CD8-positive, alpha-beta memory T cell (primary cell): ENCODE results near the gene XKR7. TPM values are rescaled to one million over a fixed set of nuclear protein-coding genes. Genes with fewer than 3 reads are reported as not detected.

Source experiments
- CTCF ChIA-PET: fragments of 350-600 bp; sonication (Branson Sonifier 250); formaldehyde crosslinking; loops from one replicate; lab custom pipeline; 2021; ENCODE audit warnings: antibody characterized with exemption; lab: Charles Lee
- POLR2A ChIA-PET: fragments of 350-600 bp; sonication (Branson Sonifier 250); formaldehyde crosslinking; loops from one replicate; lab custom pipeline; 2021; ENCODE audit warnings: antibody characterized with exemption; lab: Charles Lee
- DNase-seq, 5 donors: peaks; one replicate each; pipeline versions ENCODE4 v3.0.0 to v3.0.0-alpha.2; 2020 to 2022; ENCODE audit warnings: mixed read lengths in 1 of 5
- H3K27ac ChIP-seq: one replicate; pipeline ENCODE4 v1.7.0; 2013; ENCODE audit warnings: low read depth, mild to moderate bottlenecking, low read length, moderate library complexity
- H3K27me3 ChIP-seq: 2 replicates; pipeline ENCODE4 v1.7.0; 2013; ENCODE audit warnings: low read length, mild to moderate bottlenecking; ENCODE audit not compliant: insufficient read depth, poor library complexity, severe bottlenecking
- H3K36me3 ChIP-seq: 2 replicates; pipeline ENCODE4 v1.7.0; 2013; ENCODE audit warnings: mild to moderate bottlenecking, low read length, moderate library complexity; ENCODE audit not compliant: insufficient read depth
- H3K4me1 ChIP-seq: 2 replicates; pipeline ENCODE4 v1.7.0; 2013; ENCODE audit warnings: mild to moderate bottlenecking, low read length, moderate library complexity; ENCODE audit not compliant: insufficient read depth
- H3K4me3 ChIP-seq: 2 replicates; pipeline ENCODE4 v1.7.0; 2013; ENCODE audit warnings: mild to moderate bottlenecking, low read length
- H3K9me3 ChIP-seq: 2 replicates; pipeline ENCODE4 v1.7.0; 2013; ENCODE audit warnings: mild to moderate bottlenecking, low read length
- H3K27ac Mint-ChIP-seq, 8 donors: one replicate each; pipeline ENCODE4 v1.8.0; 2020 to 2021; ENCODE audit warnings: mixed read lengths in 8 of 8, mild to moderate bottlenecking in 6 of 8, inconsistent platforms in 3 of 8, moderate library complexity in 3 of 8
- H3K27me3 Mint-ChIP-seq, 2 donors: one replicate each; pipeline ENCODE4 v1.8.0; 2020 to 2021; ENCODE audit warnings: mixed read lengths in 2 of 2, mild to moderate bottlenecking in 1 of 2, moderate library complexity in 1 of 2
- H3K36me3 Mint-ChIP-seq, 3 donors: one replicate each; pipeline ENCODE4 v1.8.0; 2020 to 2021; ENCODE audit warnings: mixed read lengths in 3 of 3, inconsistent platforms in 1 of 3, mild to moderate bottlenecking in 1 of 3
- H3K4me1 Mint-ChIP-seq, 3 donors: one replicate each; pipeline ENCODE4 v1.8.0; 2020 to 2021; ENCODE audit warnings: mixed read lengths in 3 of 3, inconsistent platforms in 1 of 3, mild to moderate bottlenecking in 1 of 3
- H3K4me3 Mint-ChIP-seq, 7 donors: one replicate each; pipeline ENCODE4 v1.8.0; 2020 to 2021; ENCODE audit warnings: mixed read lengths in 7 of 7, mild to moderate bottlenecking in 6 of 7, moderate library complexity in 4 of 7, inconsistent platforms in 2 of 7
- H3K9me3 Mint-ChIP-seq, 5 donors: one replicate each; pipeline ENCODE4 v1.8.0; 2020 to 2022; ENCODE audit warnings: mixed read lengths in 5 of 5, mild to moderate bottlenecking in 3 of 5, moderate library complexity in 2 of 5, inconsistent platforms in 1 of 5
- polyA plus RNA-seq: library from polyadenylated mRNA; unstranded; fragments of 300-500 nt; fragmentation: Illumina TruSeq; gene quantifications from one replicate; pipeline ENCODE4 v1.2.3, GENCODE V29; 2021
- total RNA-seq, 2 experiments: library from RNA; stranded (reverse); gene quantifications; one replicate each; pipeline ENCODE4 v1.2.3, GENCODE V29; 2021

Gene XKR7
- total and polyA plus RNA-seq, 3 experiments from 2014 or later: 0.02 TPM; not detected in 2

GRCh38 chr20:31934491-31934890 lies 33.5 kb upstream of the XKR7 start:
- no peaks in the 10 kb centered on the region for H3K36me3 ChIP-seq
- DNase-seq: no peak
- no peak overlapping the region for H3K4me3 ChIP-seq
- H3K27ac ChIP-seq: no peak overlapping the region
- H3K36me3 Mint-ChIP-seq: no peaks in the 10 kb centered on the region
- H3K27ac Mint-ChIP-seq: no peak overlapping the region
- ChIA-PET POLR2A (no interaction called here), CTCF (no interaction called here)
- no peaks in the 10 kb centered on the region for H3K9me3 ChIP-seq
- H3K4me1 ChIP-seq: no peaks in the 10 kb centered on the region
- H3K4me1 Mint-ChIP-seq: no peaks in the 10 kb centered on the region
- H3K27me3 Mint-ChIP-seq: peaks cover 0 to 4% of the 10 kb centered on the region in 2 donors
- no peaks in the 10 kb centered on the region for H3K27me3 ChIP-seq
- H3K4me3 Mint-ChIP-seq: no peak overlapping the region
- no peaks in the 10 kb centered on the region for H3K9me3 Mint-ChIP-seq

- H3K9me3 ChIP-seq: no peaks in the 10 kb centered on the region
- no peak overlapping the region for H3K4me3 ChIP-seq
- H3K4me1 ChIP-seq: no peaks in the 10 kb centered on the region
- H3K36me3 ChIP-seq: no peaks in the 10 kb centered on the region
- Mint-ChIP-seq H3K27ac (no peak overlapping the region), H3K4me1 (no peaks in the 10 kb centered on the region), H3K4me3 (no peak overlapping the region), H3K27me3 (peaks cover 0 to 4% of the 10 kb centered on the region in 2 donors), H3K36me3 (peaks cover 0 to 1% (median 0%) of the 10 kb centered on the region in 3 donors), H3K9me3 (no peaks in the 10 kb centered on the region)
- H3K27ac ChIP-seq: no peak overlapping the region
- no peak for DNase-seq
- no peaks in the 10 kb centered on the region for H3K27me3 ChIP-seq
- CTCF ChIA-PET: interaction anchor here (1.4 kb wide), 1 partner anchor 15 kb away, joined by 3 read pairs; no protein-coding TSS in a partner anchor
- POLR2A ChIA-PET: no interaction called here
These were observed 32.8 kb upstream of the XKR7 start for GRCh38 chr20:31934968-31935764.

- Histone ChIP-seq H3K27me3 (no peaks in the 10 kb centered on the region), H3K4me1 (no peaks in the 10 kb centered on the region), H3K36me3 (no peaks in the 10 kb centered on the region), H3K9me3 (no peaks in the 10 kb centered on the region), H3K27ac (no peak overlapping the region), H3K4me3 (no peak overlapping the region)
- no peak for DNase-seq
- H3K36me3 Mint-ChIP-seq: peaks cover 0 to 8% (median 0%) of the 10 kb centered on the region in 3 donors
- peaks cover 0 to 3% of the 10 kb centered on the region in 2 donors for H3K27me3 Mint-ChIP-seq
- H3K4me1 Mint-ChIP-seq: no peaks in the 10 kb centered on the region
- no peak overlapping the region for H3K27ac Mint-ChIP-seq
- H3K9me3 Mint-ChIP-seq: no peaks in the 10 kb centered on the region
- ChIA-PET CTCF (interaction anchor here (1.4 kb wide), 1 partner anchor 17 kb away, joined by 3 read pairs; no protein-coding TSS in a partner anchor), POLR2A (no interaction called here)
- no peak overlapping the region for H3K4me3 Mint-ChIP-seq
These were observed 31.5 kb upstream of the XKR7 start for GRCh38 chr20:31936420-31936819.

GRCh38 chr20:31937820-31938219 lies 30.1 kb upstream of the XKR7 start:
- POLR2A ChIA-PET: no interaction called here
- Mint-ChIP-seq H3K27me3 (peaks cover 0 to 4% of the 10 kb centered on the region in 2 donors), H3K27ac (no peak overlapping the region), H3K4me3 (no peak overlapping the region), H3K9me3 (no peaks in the 10 kb centered on the region), H3K36me3 (peaks cover 0 to 21% (median 2%) of the 10 kb centered on the region in 3 donors), H3K4me1 (no peaks in the 10 kb centered on the region)
- H3K9me3 ChIP-seq: no peaks in the 10 kb centered on the region
- CTCF ChIA-PET: interaction anchor here (1.1 kb wide), 1 partner anchor 14 kb away, joined by 3 read pairs; the partner anchor contains the start of gene PDRG1
- H3K4me1 ChIP-seq: no peaks in the 10 kb centered on the region
- H3K36me3 ChIP-seq: peaks cover 6% of the 10 kb centered on the region
- no peak overlapping the region for H3K27ac ChIP-seq
- no peak for DNase-seq
- H3K27me3 ChIP-seq: no peaks in the 10 kb centered on the region
- H3K4me3 ChIP-seq: no peak overlapping the region

DNA sequence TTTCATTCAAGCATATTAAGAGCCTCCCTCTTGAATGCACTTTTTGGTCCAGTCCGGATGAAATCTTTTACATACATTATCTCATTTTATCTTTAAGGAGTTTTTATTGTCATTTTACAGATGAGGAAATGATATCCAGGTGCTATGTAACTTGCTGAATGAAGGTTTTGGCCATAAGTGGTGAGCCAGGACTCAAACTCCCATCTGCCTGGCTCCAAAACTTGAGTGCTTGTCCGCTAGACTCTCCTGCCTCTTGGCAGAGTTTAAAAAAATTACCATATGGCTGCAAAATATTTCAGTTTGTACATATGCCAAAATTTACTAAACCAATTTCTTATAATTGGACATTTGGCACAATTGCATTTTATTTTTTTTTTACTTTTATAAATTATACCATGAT lies 28.3 kb upstream of the XKR7 start:
- H3K4me1 ChIP-seq: no peaks in the 10 kb centered on the region
- peaks cover 9% of the 10 kb centered on the region for H3K36me3 ChIP-seq
- H3K4me3 ChIP-seq: no peak overlapping the region
- no peaks in the 10 kb centered on the region for H3K9me3 Mint-ChIP-seq
- DNase-seq: no peak
- peaks cover 0 to 2% of the 10 kb centered on the region in 2 donors for H3K27me3 Mint-ChIP-seq
- no peak overlapping the region for H3K27ac ChIP-seq
- H3K4me1 Mint-ChIP-seq: no peaks in the 10 kb centered on the region
- H3K27ac Mint-ChIP-seq: peak overlapping the region in 1 of 8 donors; percentile 50
- H3K4me3 Mint-ChIP-seq: no peak overlapping the region
- ChIA-PET CTCF (no interaction called here), POLR2A (no interaction called here)
- H3K27me3 ChIP-seq: no peaks in the 10 kb centered on the region
- H3K9me3 ChIP-seq: no peaks in the 10 kb centered on the region
- H3K36me3 Mint-ChIP-seq: peaks cover 0 to 39% (median 7%) of the 10 kb centered on the region in 3 donors

DNA sequence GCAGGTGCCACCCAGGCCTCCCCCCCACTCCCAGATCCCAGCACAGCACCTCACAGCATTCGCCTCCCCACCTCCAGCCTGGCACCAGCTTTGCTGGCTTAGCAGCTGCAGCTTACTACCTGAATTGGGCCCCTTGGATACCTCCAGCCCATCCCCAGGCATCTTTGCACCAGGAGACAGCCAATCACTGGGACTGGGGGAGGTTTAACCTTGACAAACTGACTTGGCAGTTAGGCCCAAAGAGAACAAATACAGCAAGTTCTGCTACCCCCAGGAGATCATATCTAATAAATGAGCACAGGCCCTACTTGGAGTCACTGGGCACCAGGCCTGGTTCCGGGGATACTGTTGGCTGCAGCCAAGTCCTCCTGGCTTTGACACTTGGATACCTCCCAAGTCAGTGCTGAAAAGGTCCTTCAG lies 24.9 kb upstream of the XKR7 start:
- ChIA-PET POLR2A (no interaction called here), CTCF (interaction anchor here (1.2 kb wide), 1 partner anchor 10 kb away, joined by 3 read pairs; no protein-coding TSS in a partner anchor)
- Histone ChIP-seq H3K4me3 (no peak overlapping the region), H3K27ac (no peak overlapping the region), H3K9me3 (no peaks in the 10 kb centered on the region), H3K27me3 (no peaks in the 10 kb centered on the region), H3K36me3 (peaks cover 36% of the 10 kb centered on the region), H3K4me1 (no peaks in the 10 kb centered on the region)
- no peaks in the 10 kb centered on the region for H3K4me1 Mint-ChIP-seq
- H3K9me3 Mint-ChIP-seq: no peaks in the 10 kb centered on the region
- no peak for DNase-seq
- H3K4me3 Mint-ChIP-seq: no peak overlapping the region
- H3K36me3 Mint-ChIP-seq: peaks cover 3 to 73% (median 16%) of the 10 kb centered on the region in 3 donors
- H3K27ac Mint-ChIP-seq: no peak overlapping the region
- peaks cover 0 to 2% of the 10 kb centered on the region in 2 donors for H3K27me3 Mint-ChIP-seq

- H3K4me3 Mint-ChIP-seq: no peak overlapping the region
- peaks cover 0 to 2% of the 10 kb centered on the region in 2 donors for H3K27me3 Mint-ChIP-seq
- Histone ChIP-seq H3K9me3 (no peaks in the 10 kb centered on the region), H3K27ac (no peak overlapping the region), H3K36me3 (peaks cover 45% of the 10 kb centered on the region), H3K27me3 (no peaks in the 10 kb centered on the region), H3K4me3 (no peak overlapping the region), H3K4me1 (peaks cover 7% of the 10 kb centered on the region)
- no peak for DNase-seq
- ChIA-PET CTCF (no interaction called here), POLR2A (no interaction called here)
- no peaks in the 10 kb centered on the region for H3K9me3 Mint-ChIP-seq
- no peak overlapping the region for H3K27ac Mint-ChIP-seq
- peaks cover 12 to 18% (median 16%) of the 10 kb centered on the region in 3 donors for H3K4me1 Mint-ChIP-seq
- H3K36me3 Mint-ChIP-seq: peaks cover 12 to 88% (median 27%) of the 10 kb centered on the region in 3 donors
These were observed 22.6 kb upstream of the XKR7 start for GRCh38 chr20:31945319-31945718.

- CTCF ChIA-PET: no interaction called here
These were observed 22.2 kb upstream of the XKR7 start for GRCh38 chr20:31945785-31946184.

More at GRCh38 chr20:31945785-31946184, 22.2 kb upstream of the XKR7 start:
- Histone ChIP-seq H3K27ac (no peak overlapping the region), H3K9me3 (no peaks in the 10 kb centered on the region), H3K4me3 (no peak overlapping the region), H3K36me3 (peaks cover 45% of the 10 kb centered on the region), H3K4me1 (peaks cover 12% of the 10 kb centered on the region), H3K27me3 (no peaks in the 10 kb centered on the region)
- H3K27me3 Mint-ChIP-seq: peaks cover 0 to 2% of the 10 kb centered on the region in 2 donors
- H3K27ac Mint-ChIP-seq: no peak overlapping the region
- H3K36me3 Mint-ChIP-seq: peaks cover 12 to 86% (median 27%) of the 10 kb centered on the region in 3 donors
- DNase-seq: no peak
- no peak overlapping the region for H3K4me3 Mint-ChIP-seq
- H3K4me1 Mint-ChIP-seq: peaks cover 16 to 22% (median 21%) of the 10 kb centered on the region in 3 donors
- POLR2A ChIA-PET: no interaction called here
- no peaks in the 10 kb centered on the region for H3K9me3 Mint-ChIP-seq
